ENCODE results near the gene PPP3R1.

- no peak for TF ChIP-seq TSHZ2 (CRISPR knock-in tag; IDR thresholded peaks at IDR 0.05)
- TF ChIP-seq RARB (CRISPR knock-in tag; IDR thresholded peaks at IDR 0.05) = no peak
- TF ChIP-seq TOX (CRISPR knock-in tag; IDR thresholded peaks at IDR 0.05; ENCODE audit: borderline replicate concordance) = no peak
Observed at GRCh38 chr2:68253219-68254068, 1.1 kb upstream of the PPP3R1 start.

Data from SK-N-SH treated with all-trans-retinoic acid at 6 μM for 48 hours (cell line).